Kasumi-1 (cell line): ENCODE results near the gene GRIK1.

Experiments
- DNase-seq, 2 experiments: peaks; one replicate each; lab custom pipeline; 2025; lab: John Stamatoyannopoulos, UW

Gene GRIK1

GRCh38 chr21:29673096-29673610, 266.6 kb downstream of the GRIK1 start:
- no peak for DNase-seq

- DNase-seq = peak; percentile 35 to 47
These were observed 268.1 kb downstream of the GRIK1 start for GRCh38 chr21:29671728-29672127.

DNA sequence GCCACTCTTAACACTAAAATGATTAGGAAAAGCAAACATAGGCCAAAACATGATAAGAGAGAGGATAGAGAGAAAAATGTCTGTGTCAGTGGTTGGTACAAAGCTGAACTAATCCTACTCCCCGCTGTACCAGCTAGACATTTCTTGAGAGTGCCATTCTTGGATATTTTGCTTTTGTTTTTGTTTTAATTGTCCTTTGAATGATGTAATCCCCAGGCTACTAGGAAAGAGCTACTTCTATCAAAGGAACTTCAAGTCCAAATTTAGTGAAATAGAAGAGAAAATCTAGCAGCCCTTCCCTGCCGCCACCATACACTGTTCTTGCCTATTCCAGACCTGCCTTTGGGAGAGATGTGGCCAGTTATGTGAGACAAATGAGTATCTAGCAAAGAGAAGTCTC, 269.6 kb downstream of the GRIK1 start:
- DNase-seq = no peak

DNA sequence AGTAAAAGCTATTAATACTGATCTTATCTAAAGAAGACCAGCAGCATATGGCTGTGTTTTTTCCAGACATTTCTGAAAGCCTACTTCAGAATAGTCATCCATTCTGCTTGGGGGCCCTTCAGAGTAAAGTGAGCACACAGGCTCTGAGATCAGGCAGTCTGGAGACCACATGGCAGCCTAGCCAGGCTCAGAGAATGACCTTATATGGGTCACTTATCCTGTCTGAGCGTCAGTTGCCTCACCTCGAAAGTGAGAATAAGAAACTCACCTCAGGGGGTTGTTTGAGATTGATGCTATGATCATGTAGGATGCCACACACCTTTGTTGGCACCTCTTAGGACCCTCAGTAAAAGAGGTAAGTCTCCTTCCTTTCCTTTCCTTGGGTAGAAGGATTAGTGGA, 270.4 kb downstream of the GRIK1 start:
- DNase-seq = no peak

DNA sequence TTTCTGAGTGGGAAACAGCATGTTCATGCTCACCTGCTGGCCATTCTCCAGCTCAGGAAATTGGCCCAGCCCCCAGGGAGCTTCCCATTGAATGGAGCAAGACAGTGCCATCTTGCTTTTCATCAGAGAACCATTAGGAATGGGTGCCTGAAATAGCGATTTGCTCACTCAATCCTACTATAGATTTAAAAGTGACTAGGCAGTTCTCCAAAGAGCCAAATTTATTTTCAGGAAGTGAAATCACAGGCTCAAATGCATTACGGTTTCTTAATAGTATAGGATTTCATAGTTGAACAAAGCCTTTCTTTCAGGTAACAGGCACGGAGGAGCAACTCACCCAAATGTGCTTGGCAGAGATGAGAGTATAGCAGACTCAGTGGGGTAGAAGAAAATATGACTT, 272.1 kb downstream of the GRIK1 start:
- no peak for DNase-seq

DNA sequence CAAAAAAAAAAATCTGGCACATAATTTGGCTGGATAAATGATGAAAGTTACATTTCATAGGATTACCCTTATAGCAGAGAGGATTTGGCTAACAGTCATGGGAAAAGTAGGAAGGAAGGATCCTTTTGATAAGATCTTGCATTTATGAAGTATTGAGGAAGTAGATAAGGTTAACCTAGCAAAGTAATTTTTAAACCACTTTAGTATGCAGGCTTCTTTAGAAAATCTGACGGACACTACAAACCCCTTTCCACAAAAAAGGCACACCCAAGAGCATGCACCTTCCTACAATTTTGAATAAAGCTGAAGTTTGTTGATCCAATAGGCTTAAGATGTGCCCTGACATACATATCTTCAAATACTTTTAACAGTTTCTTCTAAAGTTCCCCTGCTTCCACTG, 275.2 kb downstream of the GRIK1 start:
- DNase-seq = peak; percentile 25 to 35

DNA sequence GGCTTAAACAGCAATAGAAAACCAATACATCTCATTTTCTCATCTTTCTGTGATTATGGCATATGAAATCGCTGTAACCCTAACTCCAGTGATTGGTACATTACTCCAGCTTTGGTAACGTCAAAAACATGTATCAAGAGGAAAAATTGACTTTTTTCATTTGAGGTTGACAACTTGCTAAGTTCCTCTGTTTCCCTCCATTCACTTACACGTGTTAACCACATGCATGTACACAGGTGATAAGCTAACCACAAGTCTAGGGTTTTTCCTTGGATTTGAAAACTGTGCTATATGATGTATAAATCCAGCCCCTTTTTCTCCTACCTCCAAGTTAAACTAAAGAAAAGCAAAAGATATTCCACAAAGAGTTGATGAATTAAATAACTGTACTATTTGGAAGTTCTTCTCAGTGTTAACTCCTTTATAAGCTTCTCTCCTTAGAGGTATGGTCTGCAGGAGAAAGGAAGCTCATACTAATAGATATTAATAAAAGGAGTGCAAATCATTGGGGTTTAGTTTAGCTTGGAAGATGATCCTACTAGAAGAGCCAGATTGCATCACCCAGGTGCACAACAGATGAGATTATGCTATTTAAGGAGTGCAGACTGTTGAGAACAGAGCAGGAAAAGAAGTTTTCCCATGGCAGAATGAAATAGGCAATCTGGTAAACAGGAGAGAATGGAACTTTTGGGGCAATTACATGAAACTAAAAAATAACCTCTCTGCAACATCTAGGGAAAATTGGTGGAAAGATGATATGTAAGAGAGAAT, 277.9 kb downstream of the GRIK1 start:
- DNase-seq = no peak

DNA sequence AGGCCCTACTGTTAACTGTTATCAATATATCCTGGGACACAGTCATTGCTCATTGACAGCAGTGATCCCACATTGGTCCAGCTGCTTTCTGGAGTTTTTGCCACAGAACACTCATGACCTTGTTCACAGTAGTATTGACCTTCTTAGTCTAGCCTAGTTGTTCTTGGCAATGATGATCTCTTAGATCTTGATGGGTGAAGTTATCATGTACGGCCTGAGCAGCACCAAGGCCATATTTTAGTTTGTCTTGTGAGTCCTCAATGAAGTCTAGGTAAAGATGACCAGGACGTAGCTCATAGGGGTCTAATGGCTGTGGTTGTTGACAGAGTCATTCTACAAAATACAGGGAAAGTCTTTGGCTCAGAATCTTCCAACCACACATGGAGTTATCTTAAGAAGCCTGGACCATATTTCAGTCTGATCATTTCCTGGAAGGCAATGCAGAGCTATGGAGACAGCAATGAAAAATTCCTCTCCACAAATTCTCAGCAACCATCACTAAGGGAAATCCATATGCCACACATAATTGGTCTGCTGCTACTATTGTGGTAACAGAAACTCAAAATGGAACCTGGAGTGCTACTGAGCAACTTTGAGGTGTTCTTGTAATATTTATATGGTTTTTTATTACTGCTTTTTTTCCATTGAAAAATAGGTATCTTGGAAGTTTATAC, 279.6 kb downstream of the GRIK1 start:
- no peak for DNase-seq

- DNase-seq = no peak
These were observed 280.9 kb downstream of the GRIK1 start for GRCh38 chr21:29658934-29659203.

DNA sequence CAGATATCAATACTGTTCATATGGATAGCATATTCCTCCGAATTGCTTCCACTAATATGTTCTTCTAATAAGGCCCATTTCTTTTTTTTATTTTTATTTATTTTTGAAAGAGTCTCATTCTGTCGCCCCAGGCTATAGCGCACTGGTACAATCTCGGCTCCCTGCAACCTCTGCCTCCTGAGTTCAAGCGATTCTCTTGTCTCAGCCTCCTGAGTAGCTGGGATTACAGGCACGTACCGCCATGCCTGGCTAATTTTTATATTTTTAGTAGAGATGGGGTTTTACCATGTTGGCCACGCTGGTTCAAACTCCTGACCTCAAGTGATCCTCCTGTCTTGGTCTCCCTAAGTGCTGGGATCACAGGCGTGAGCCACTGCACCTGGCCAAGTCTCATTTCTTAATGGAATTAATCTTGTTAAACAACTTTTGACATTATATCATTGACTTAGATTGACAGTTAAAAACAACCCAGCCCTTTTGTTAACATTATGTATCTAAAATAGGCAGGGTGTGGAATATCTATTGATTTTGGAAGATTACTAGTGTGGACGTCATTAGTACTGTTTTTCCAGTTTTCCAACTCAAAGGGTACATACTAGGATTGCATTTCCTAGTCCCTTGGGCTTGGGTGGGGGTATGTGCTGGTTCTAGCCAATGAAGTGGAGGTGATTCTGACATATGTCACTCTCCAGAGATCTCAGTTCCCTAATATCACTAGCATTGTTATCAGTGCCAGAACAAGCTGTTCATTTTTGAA, 281.4 kb downstream of the GRIK1 start:
- DNase-seq = no peak

- no peak for DNase-seq
These were observed 282.4 kb downstream of the GRIK1 start for GRCh38 chr21:29657240-29657989.

GRCh38 chr21:29656504-29657239, 283.1 kb downstream of the GRIK1 start:
- DNase-seq = peak; percentile 82 to 89

- DNase-seq = no peak
These were observed 284.2 kb downstream of the GRIK1 start for GRCh38 chr21:29655577-29655976.

DNA sequence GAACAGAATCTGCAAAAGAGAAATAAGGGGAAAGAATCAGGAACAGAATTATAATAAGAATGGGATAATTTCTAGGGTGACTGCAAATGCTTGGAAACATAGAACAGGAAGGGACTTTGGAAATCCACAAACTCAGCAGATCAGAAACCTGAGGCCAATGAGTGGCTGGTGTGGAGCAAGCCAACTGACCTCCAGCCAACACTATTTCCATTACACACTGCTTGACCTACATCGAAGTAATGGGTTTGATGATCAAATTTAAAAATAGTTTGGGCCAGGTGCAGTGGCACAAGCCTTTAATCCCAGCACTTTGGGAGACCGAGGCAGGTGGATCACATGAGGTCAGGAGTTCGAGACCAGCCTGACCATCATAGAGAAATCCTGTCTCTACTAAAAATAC, 284.9 kb downstream of the GRIK1 start:
- no peak for DNase-seq

DNA sequence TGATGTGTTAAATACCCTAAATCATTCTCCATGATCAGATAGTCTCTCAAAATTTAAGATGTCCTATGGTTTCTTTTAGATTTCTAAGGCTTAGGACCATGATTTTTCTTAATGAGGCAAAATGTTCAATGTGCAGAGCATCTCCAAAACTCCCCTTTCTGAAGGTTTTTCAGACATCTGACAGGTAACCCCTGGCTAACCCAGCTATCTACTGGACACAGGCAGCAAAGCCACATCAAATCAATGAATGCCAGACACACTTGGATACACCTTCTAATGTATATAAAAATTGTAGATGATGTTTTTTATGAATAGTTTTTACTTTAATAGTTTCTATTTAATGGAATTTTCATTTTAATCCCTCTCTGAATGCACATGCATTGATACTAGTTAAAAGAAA, 285.6 kb downstream of the GRIK1 start:
- DNase-seq = no peak

DNA sequence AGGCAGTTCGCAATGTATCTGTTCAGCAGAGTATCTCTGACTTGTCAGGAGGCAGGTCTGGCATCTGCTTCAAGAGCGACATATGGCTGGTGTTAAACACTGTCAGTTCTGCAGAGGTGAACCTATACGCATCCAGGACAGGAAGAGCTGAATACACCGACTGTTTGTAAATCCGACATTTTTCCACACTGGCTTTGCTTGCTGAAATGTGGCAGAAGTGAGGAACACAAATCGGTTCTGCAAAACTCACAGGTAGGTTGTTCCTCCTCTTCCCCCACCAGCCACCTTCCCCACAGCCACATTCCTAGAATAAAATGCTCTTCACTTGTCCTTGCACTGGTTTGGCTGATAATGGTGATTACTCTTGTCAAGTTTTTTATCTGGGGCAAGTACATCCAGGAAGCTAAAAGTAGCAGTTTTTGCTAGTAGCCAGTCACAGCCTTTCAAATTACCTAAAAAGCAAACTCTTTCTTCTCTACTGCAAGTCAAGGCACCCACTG, 289.2 kb downstream of the GRIK1 start:
- DNase-seq = no peak

GRCh38 chr21:29649406-29649814, 290.4 kb downstream of the GRIK1 start:
- DNase-seq = peak in 1 of 2 experiments; percentile 35

DNA sequence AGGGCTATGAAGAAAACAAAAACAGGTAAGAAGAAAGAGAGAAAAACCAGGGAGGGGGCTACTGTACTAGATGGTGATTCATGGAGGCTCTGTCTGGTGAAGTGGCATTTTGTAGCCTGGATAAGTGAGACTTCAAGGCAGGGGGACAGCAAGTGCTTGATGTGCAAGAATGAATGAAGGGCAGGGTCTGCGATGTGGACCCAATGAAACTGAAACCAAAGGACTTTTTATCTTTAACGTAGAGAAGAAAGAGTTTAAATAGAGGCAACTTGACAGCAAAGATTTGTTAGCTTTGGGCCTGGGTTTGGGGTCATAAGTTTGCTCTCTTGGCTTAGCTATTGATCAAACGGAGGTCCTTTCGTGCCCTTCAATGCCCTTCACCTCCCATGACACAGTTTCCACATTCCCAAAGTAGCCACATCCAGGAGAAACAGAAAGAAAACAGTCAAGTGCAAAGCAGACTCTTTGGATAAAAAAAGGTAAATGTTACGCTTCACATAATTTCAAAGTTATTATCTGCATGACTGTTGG, 291.0 kb downstream of the GRIK1 start:
- DNase-seq = no peak

DNA sequence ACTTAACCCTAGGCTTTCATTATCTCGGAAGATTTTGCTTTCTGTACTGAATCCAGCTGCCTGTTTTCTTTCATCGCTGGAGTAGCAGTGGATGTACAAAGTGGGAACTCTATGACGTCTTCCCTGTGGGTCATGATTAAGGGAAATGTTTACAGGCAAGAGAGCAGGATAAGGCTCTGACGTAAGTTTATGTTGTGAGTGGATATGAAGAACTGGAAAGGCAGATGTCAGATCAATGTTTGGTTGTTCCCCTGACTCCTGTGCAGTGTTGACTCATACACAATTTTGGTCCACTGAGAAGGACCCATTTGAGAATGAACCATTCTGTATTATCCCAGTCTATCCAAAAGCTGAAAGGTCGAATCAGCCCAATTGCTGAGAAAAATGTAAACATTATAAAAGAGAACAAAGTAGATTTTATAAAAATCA, 292.4 kb downstream of the GRIK1 start:
- DNase-seq = no peak

GRCh38 chr21:29645666-29646553, 293.9 kb downstream of the GRIK1 start:
- DNase-seq = no peak
